T-helper 2 cell treated with Interferon-gamma antibody and Interleukin-4, amounts not matched to agents 5 μg/mL and 100 μg/mL, for 36 hours (primary cell): Measurements from ENCODE around the gene RAD9A.
A peak's percentile ranks its signal among the peaks of the same experiment; 100 is the strongest.

ENCODE experiments used
- DNase-seq: peaks from one replicate; pipeline ENCODE4 v3.0.0; 2021; ENCODE audit warnings: low spot score
- H3K27ac Mint-ChIP-seq: one replicate; pipeline ENCODE4 v1.8.0; 2021; ENCODE audit warnings: mild to moderate bottlenecking, mixed read lengths
- H3K27me3 Mint-ChIP-seq: one replicate; pipeline ENCODE4 v1.8.0; 2021; ENCODE audit warnings: low read depth, mixed read lengths
- H3K36me3 Mint-ChIP-seq: one replicate; pipeline ENCODE4 v1.8.0; 2021; ENCODE audit warnings: low read depth, mixed read lengths
- H3K4me1 Mint-ChIP-seq: one replicate; pipeline ENCODE4 v1.8.0; 2021; ENCODE audit warnings: low read depth, mixed read lengths
- H3K4me3 Mint-ChIP-seq: one replicate; pipeline ENCODE4 v1.8.0; 2022; ENCODE audit warnings: mild to moderate bottlenecking, moderate library complexity, mixed read lengths
- H3K9me3 Mint-ChIP-seq: one replicate; pipeline ENCODE4 v1.8.0; 2021; ENCODE audit warnings: mixed read lengths

RAD9A gene

GRCh38 chr11:67411785-67412152 lies 20.0 kb downstream of the RAD9A start:
- Mint-ChIP-seq H3K27me3 (peaks cover 13% of the 10 kb centered on the region), H3K4me1 (peaks cover 53% of the 10 kb centered on the region), H3K4me3 (no peak overlapping the region), H3K27ac (peak overlapping the region; percentile 26), H3K36me3 (peaks cover 37% of the 10 kb centered on the region), H3K9me3 (no peaks in the 10 kb centered on the region)
- DNase-seq = no peak

- Mint-ChIP-seq H3K27ac (no peak overlapping the region), H3K36me3 (peaks cover 29% of the 10 kb centered on the region), H3K4me3 (no peak overlapping the region), H3K9me3 (no peaks in the 10 kb centered on the region), H3K4me1 (peaks cover 52% of the 10 kb centered on the region), H3K27me3 (peaks cover 13% of the 10 kb centered on the region)
- no peak for DNase-seq
These were observed 20.9 kb downstream of the RAD9A start for GRCh38 chr11:67412495-67413179.

GRCh38 chr11:67413266-67413849 lies 21.6 kb downstream of the RAD9A start:
- DNase-seq = no peak
- Mint-ChIP-seq H3K9me3 (no peaks in the 10 kb centered on the region), H3K4me1 (peaks cover 49% of the 10 kb centered on the region), H3K4me3 (peak overlapping the region; percentile 10), H3K27me3 (peaks cover 13% of the 10 kb centered on the region), H3K27ac (peak overlapping the region; percentile 17), H3K36me3 (peaks cover 22% of the 10 kb centered on the region)

- peak within 1 kb of the TSS; percentile 40 for H3K4me3 Mint-ChIP-seq
- H3K27ac Mint-ChIP-seq = no peak within 1 kb of the TSS
- peaks cover 41% of the 10 kb centered on the region for H3K4me1 Mint-ChIP-seq
- H3K36me3 Mint-ChIP-seq = peaks cover 8% of the 10 kb centered on the region
- H3K27me3 Mint-ChIP-seq = peaks cover 13% of the 10 kb centered on the region
- no peaks in the 10 kb centered on the region for H3K9me3 Mint-ChIP-seq
- DNase-seq = no peak
These were observed 23.9 kb downstream of the RAD9A start, which contains the start of gene CARNS1 for GRCh38 chr11:67415501-67416304. Gene CARNS1, plus strand, starts transcription at chr11:67415678. Its CDS starts 522 bp downstream, at chr11:67416200.

GRCh38 chr11:67416416-67417335 lies 24.9 kb downstream of the RAD9A start:
- Mint-ChIP-seq H3K27ac (peak overlapping the region; percentile 64), H3K4me1 (peaks cover 40% of the 10 kb centered on the region)
- no peak for DNase-seq

GRCh38 chr11:67417425-67417824 lies 25.6 kb downstream of the RAD9A start:
- no peak overlapping the region for H3K27ac Mint-ChIP-seq
- H3K9me3 Mint-ChIP-seq = no peaks in the 10 kb centered on the region
- peaks cover 3% of the 10 kb centered on the region for H3K36me3 Mint-ChIP-seq
- peaks cover 13% of the 10 kb centered on the region for H3K27me3 Mint-ChIP-seq
- peaks cover 37% of the 10 kb centered on the region for H3K4me1 Mint-ChIP-seq
- DNase-seq = no peak
- no peak overlapping the region for H3K4me3 Mint-ChIP-seq

More at GRCh38 chr11:67416416-67417335, 24.9 kb downstream of the RAD9A start:
- Mint-ChIP-seq H3K27me3 (peaks cover 13% of the 10 kb centered on the region), H3K4me3 (peak overlapping the region; percentile 58), H3K9me3 (no peaks in the 10 kb centered on the region), H3K36me3 (peaks cover 5% of the 10 kb centered on the region)

GRCh38 chr11:67418476-67419281 lies 26.9 kb downstream of the RAD9A start:
- Mint-ChIP-seq H3K9me3 (no peaks in the 10 kb centered on the region), H3K27me3 (peaks cover 10% of the 10 kb centered on the region), H3K4me3 (no peak overlapping the region), H3K4me1 (peaks cover 32% of the 10 kb centered on the region), H3K27ac (no peak overlapping the region), H3K36me3 (no peaks in the 10 kb centered on the region)
- DNase-seq = no peak

- H3K27ac Mint-ChIP-seq = peak overlapping the region; percentile 70
- no peak for DNase-seq
- no peaks in the 10 kb centered on the region for H3K9me3 Mint-ChIP-seq
- peaks cover 10% of the 10 kb centered on the region for H3K27me3 Mint-ChIP-seq
- H3K4me3 Mint-ChIP-seq = peak overlapping the region; percentile 74
- H3K36me3 Mint-ChIP-seq = no peaks in the 10 kb centered on the region
- H3K4me1 Mint-ChIP-seq = peaks cover 32% of the 10 kb centered on the region
These were observed 27.7 kb downstream of the RAD9A start for GRCh38 chr11:67419325-67420049.

GRCh38 chr11:67420147-67420645 lies 28.4 kb downstream of the RAD9A start:
- Mint-ChIP-seq H3K36me3 (no peaks in the 10 kb centered on the region), H3K27me3 (peaks cover 10% of the 10 kb centered on the region), H3K9me3 (no peaks in the 10 kb centered on the region), H3K4me1 (peaks cover 38% of the 10 kb centered on the region), H3K4me3 (peak overlapping the region; percentile 74), H3K27ac (peak overlapping the region; percentile 70)
- no peak for DNase-seq

- Mint-ChIP-seq H3K36me3 (no peaks in the 10 kb centered on the region), H3K27ac (no peak overlapping the region), H3K9me3 (no peaks in the 10 kb centered on the region), H3K4me3 (peak overlapping the region; percentile 70), H3K27me3 (peaks cover 10% of the 10 kb centered on the region), H3K4me1 (peaks cover 38% of the 10 kb centered on the region)
- peak; percentile 93 for DNase-seq
These were observed 29.1 kb downstream of the RAD9A start for GRCh38 chr11:67420646-67421429.

GRCh38 chr11:67421430-67422031 lies 29.7 kb downstream of the RAD9A start:
- no peak for DNase-seq
- Mint-ChIP-seq H3K4me3 (peak overlapping the region; percentile 70), H3K27me3 (peaks cover 3% of the 10 kb centered on the region), H3K27ac (no peak overlapping the region), H3K36me3 (no peaks in the 10 kb centered on the region), H3K4me1 (peaks cover 33% of the 10 kb centered on the region), H3K9me3 (no peaks in the 10 kb centered on the region)
